Smooth muscle cell of trachea (primary cell): Measurements from ENCODE around the gene OR52H1. TPM values are rescaled to one million over a fixed set of nuclear protein-coding genes. Genes with fewer than 3 reads are reported as not detected.

Experiments used
- total RNA-seq: library from RNA; depleted of rRNA; stranded (reverse); fragments of >200 nt; gene quantifications from 2 replicates; pipeline ENCODE4 v1.2.1, GENCODE V29; 2014

The OR52H1 gene
- total RNA-seq, result 0.17 and 0.73 TPM in 2 replicates

GRCh38 chr11:5548440-5548839 lies at the start of gene OR52H1:
Gene OR52H1, minus strand, starts transcription at chr11:5548540. Its CDS starts 3,035 bp downstream, at chr11:5545505.

GRCh38 chr11:5596607-5597201 lies 48.4 kb upstream of the OR52H1 start, which contains the start of gene TRIM6:
Gene TRIM6, plus strand, starts transcription at chr11:5596637. Its CDS starts 261 bp downstream, at chr11:5596898.

GRCh38 chr11:5580577-5580976 lies 32.2 kb upstream of the OR52H1 start, which contains the start of gene OR52B6:
Gene OR52B6, plus strand, starts transcription at chr11:5580877. Its CDS starts 0 bp downstream, at chr11:5580877.

DNA sequence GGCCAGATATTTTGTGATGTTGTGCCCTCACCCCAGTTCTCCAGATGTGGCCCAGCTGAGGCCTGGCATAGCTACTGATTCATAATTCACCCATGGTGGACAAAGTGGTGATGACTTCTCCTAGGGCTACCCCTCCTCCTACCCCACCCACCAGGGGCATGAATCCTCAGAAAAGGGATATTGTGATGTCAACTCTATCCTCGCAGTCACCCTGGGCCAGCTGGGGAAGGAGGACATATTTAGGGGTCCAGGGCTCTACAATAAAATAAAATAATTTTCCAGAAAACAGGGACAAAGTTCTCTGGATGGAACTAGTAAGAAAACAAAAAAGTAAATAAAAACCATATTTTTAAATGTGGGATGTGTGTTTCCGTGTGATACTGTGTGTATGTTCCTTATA lies 31.7 kb downstream of the OR52H1 start, which contains the start of gene UBQLNL:
Gene UBQLNL, minus strand, starts transcription at position 101 of the 400 bp plus-strand sequence. CDS start 258 bp downstream, outside the sequence.

GRCh38 chr11:5509803-5510202 lies 38.5 kb downstream of the OR52H1 start, which contains the start of gene UBQLN3:
Gene UBQLN3, minus strand, starts transcription at chr11:5509957. Its CDS starts 399 bp downstream, at chr11:5509558.

Other genes with a start within 250 kb of the OR52H1 start
- gene OR51B4, start 246.6 kb downstream of the OR52H1 start, total RNA-seq, result not detected in 2 replicates
- gene OR51B2, start 224.2 kb downstream of the OR52H1 start, total RNA-seq, result not detected in 2 replicates
- gene OR51B5, start 205.0 kb downstream of the OR52H1 start, total RNA-seq, result 0.29 TPM in 1 of 2 replicates, not detected in the other
- gene OR51B6, start 197.0 kb downstream of the OR52H1 start, total RNA-seq, result not detected in 2 replicates
- not detected in 2 replicates for gene OR51M1, start 164.7 kb downstream of the OR52H1 start, total RNA-seq
- gene OR51Q1, start 126.4 kb downstream of the OR52H1 start, total RNA-seq, result not detected in 2 replicates
- gene OR51I1, start 107.0 kb downstream of the OR52H1 start, total RNA-seq, result not detected in 2 replicates
- gene OR51I2, start 99.2 kb downstream of the OR52H1 start, total RNA-seq, result not detected in 2 replicates
- not detected in 2 replicates for gene OR52D1, start 59.9 kb downstream of the OR52H1 start, total RNA-seq
- 0.15 and 0.17 TPM in 2 replicates for gene UBQLN3, start 38.6 kb downstream of the OR52H1 start, total RNA-seq
- gene UBQLNL, start 31.8 kb downstream of the OR52H1 start, total RNA-seq, result 0.15 and 0.17 TPM in 2 replicates
- not detected in 2 replicates for gene OR52B6, start 32.3 kb upstream of the OR52H1 start, total RNA-seq
- 3.3 and 9.7 TPM in 2 replicates for gene TRIM6, start 48.1 kb upstream of the OR52H1 start, total RNA-seq
- gene TRIM34, start 76.5 kb upstream of the OR52H1 start, total RNA-seq, result 13.7 and 19.2 TPM in 2 replicates
- 40.5 and 42.0 TPM in 2 replicates for gene TRIM5, start 136.5 kb upstream of the OR52H1 start, total RNA-seq
- 119 and 179 TPM in 2 replicates for gene TRIM22, start 141.2 kb upstream of the OR52H1 start, total RNA-seq
- not detected in 2 replicates for gene OR56B1, start 187.9 kb upstream of the OR52H1 start, total RNA-seq
- gene OR52N4, start 205.7 kb upstream of the OR52H1 start, total RNA-seq, result not detected in 2 replicates
- gene OR52N5, start 234.8 kb upstream of the OR52H1 start, total RNA-seq, result not detected in 2 replicates
- gene OR52N1, start 242.7 kb upstream of the OR52H1 start, total RNA-seq, result not detected in 2 replicates